Psoas muscle (tissue), 8 donors: ENCODE measurements around the gene MPZL3. TPM values are rescaled to one million over a fixed set of nuclear protein-coding genes. Genes with fewer than 3 reads are reported as not detected.

Experiments
- ATAC-seq, 4 donors: fragments of 200-7000 bp; cut with Tn5 transposase; one replicate each; pipeline ENCODE4 v1.9.1; 2020; ENCODE audit warnings: moderate library complexity in 3 of 4, mild to moderate bottlenecking in 2 of 4
- DNase-seq, 2 donors: peaks; one replicate each; pipeline ENCODE4 v3.0.0-alpha.2; 2020
- H3K27ac ChIP-seq: fragments of 200-600 bp; one replicate; pipeline ENCODE4 v1.8.0; 2022
- H3K27me3 ChIP-seq, 3 donors: fragments of 200-600 bp in 1 of 3; one replicate each; pipeline versions ENCODE4 v1.6.1 to v1.8.0; 2013 to 2022; ENCODE audit warnings: low read length in 2 of 3, mild to moderate bottlenecking in 2 of 3, moderate library complexity in 1 of 3; ENCODE audit not compliant: insufficient read depth in 3 of 3
- H3K36me3 ChIP-seq, 2 donors: fragments of 200-600 bp in 1 of 2; one replicate each; pipeline versions ENCODE4 v1.6.1 to v1.8.0; 2013 to 2022; ENCODE audit warnings: low read depth in 1 of 2, mild to moderate bottlenecking in 1 of 2, moderate library complexity in 1 of 2; ENCODE audit not compliant: insufficient read depth in 1 of 2
- H3K4me1 ChIP-seq: fragments of 200-600 bp; one replicate; pipeline ENCODE4 v1.8.0; 2022
- H3K4me3 ChIP-seq: fragments of 200-600 bp; one replicate; pipeline ENCODE4 v1.8.0; 2022; ENCODE audit warnings: mild to moderate bottlenecking
- H3K9me3 ChIP-seq: fragments of 200-600 bp; one replicate; pipeline ENCODE4 v1.8.0; 2022
- CTCF ChIP-seq: fragments of 200-600 bp; IDR thresholded peaks from one replicate; pipeline ENCODE4 v1.8.0; 2022; ENCODE audit warnings: antibody characterized with exemption
- WGBS, 3 donors: extraction: QIAGEN DNeasy Blood & Tissue Kit; methylation state at CpG; one replicate each; pipeline versions ENCODE4 v1.1.6 to v1.1.7; 2013; 5-methylcytosine and 5-hydroxymethylcytosine counted together
- intact Hi-C, 2 donors: fragments of 100-400 bp; cut with DNase I; formaldehyde crosslinking; loops; one replicate each; pipeline versions ENCODE4 v1.11.0 to v1.14.2; 2022
- polyA plus RNA-seq, 3 donors: library from polyadenylated mRNA; stranded (reverse); fragments of 200-250 nt; gene quantifications; one replicate each; pipeline ENCODE4 v1.2.3, GENCODE V29; 2013
- total RNA-seq, 4 donors: library from RNA; stranded (reverse); fragmentation: NEBNext Ultra II Directional in 2 of 4; extraction: Animal tissue kit (Norgen Biotek cat#: 25700) in 2 of 4; gene quantifications; one replicate each; pipeline versions ENCODE4 v1.2.1 to v1.2.4, GENCODE V29; 2021 to 2023
- donor health status: healthy with polysubstance abuse.
- donor health status: DM: no; HTN: no; CAD: no; lungs with moderate emphysema.
- donor health status: Bipolar disorder and iron deficiency.
- donor health status: healthy.
- donor health status: DM: yes; HTN: yes; CAD: no.
- donor health status: DM: no; HTN: no; CAD: no.
- donor health status: DM: no; HTN: no; CAD: no.
- donor health status: DM: yes; HTN: yes; CAD: no.

Gene MPZL3
- total and polyA plus RNA-seq, 7 donors, result 0.07 to 0.97 (median 0.22) TPM

GRCh38 chr11:118287006-118287405, 34.8 kb upstream of the MPZL3 start:
- DNase-seq, result no peak
- H3K27me3 ChIP-seq, result no peaks in the 10 kb centered on the region
- no peak overlapping the region for H3K27ac ChIP-seq
- ATAC-seq, result no peak
- no peaks in the 10 kb centered on the region for H3K4me1 ChIP-seq
- H3K36me3 ChIP-seq, result no peaks in the 10 kb centered on the region
- WGBS, 3 donors, result 39 to 55% (median 40%) methylated on average over 1 of the region's 1 CpG
- no peak for TF ChIP-seq CTCF
- H3K4me3 ChIP-seq, result no peak overlapping the region
- intact Hi-C loops, result loop anchor here in 1 of 2 donors (10.0 kb wide), 1 partner anchor 82 kb away; no protein-coding TSS in a partner anchor
- no peaks in the 10 kb centered on the region for H3K9me3 ChIP-seq

- no peak overlapping the region for H3K27ac ChIP-seq
- H3K9me3 ChIP-seq, result no peaks in the 10 kb centered on the region
- 73 to 88% (median 75%) methylated on average over 2 of the region's 2 CpGs for WGBS, 3 donors
- peaks cover 0 to 3% (median 0%) of the 10 kb centered on the region in 3 donors for H3K27me3 ChIP-seq
- H3K4me3 ChIP-seq, result no peak overlapping the region
- no peak for DNase-seq
- no peak for ATAC-seq
- no peaks in the 10 kb centered on the region for H3K36me3 ChIP-seq
- TF ChIP-seq CTCF, result no peak
- H3K4me1 ChIP-seq, result no peaks in the 10 kb centered on the region
- intact Hi-C loops, result loop anchor here in 1 of 2 donors (10.0 kb wide), 1 partner anchor 82 kb away; no protein-coding TSS in a partner anchor
These were observed 34.4 kb upstream of the MPZL3 start for GRCh38 chr11:118286545-118286944.

GRCh38 chr11:118283756-118284350, 31.7 kb upstream of the MPZL3 start:
- 67 to 74% (median 71%) methylated on average over 4 of the region's 4 CpGs for WGBS, 3 donors
- H3K27me3 ChIP-seq, result peaks cover 0 to 4% (median 3%) of the 10 kb centered on the region in 3 donors
- no peaks in the 10 kb centered on the region for H3K9me3 ChIP-seq
- H3K4me3 ChIP-seq, result no peak overlapping the region
- ATAC-seq, result no peak
- no peak overlapping the region for H3K27ac ChIP-seq
- H3K36me3 ChIP-seq, result no peaks in the 10 kb centered on the region
- no peak for TF ChIP-seq CTCF
- intact Hi-C loops, result loop anchor here in 1 of 2 donors (10.0 kb wide), 1 partner anchor 79 kb away; no protein-coding TSS in a partner anchor
- no peak for DNase-seq
- H3K4me1 ChIP-seq, result no peaks in the 10 kb centered on the region

- H3K27ac ChIP-seq, result no peak overlapping the region
- H3K4me1 ChIP-seq, result no peaks in the 10 kb centered on the region
- H3K4me3 ChIP-seq, result no peak overlapping the region
- no peak for DNase-seq
- peaks cover 0 to 4% (median 4%) of the 10 kb centered on the region in 3 donors for H3K27me3 ChIP-seq
- no peak for ATAC-seq
- no peaks in the 10 kb centered on the region for H3K36me3 ChIP-seq
- intact Hi-C loops, result loop anchor here in 1 of 2 donors (10.0 kb wide), 1 partner anchor 78 kb away; no protein-coding TSS in a partner anchor
- no peak for TF ChIP-seq CTCF
- WGBS, 3 donors, result 71 to 73% (median 72%) methylated on average over 5 of the region's 5 CpGs
- no peaks in the 10 kb centered on the region for H3K9me3 ChIP-seq
These were observed 31.0 kb upstream of the MPZL3 start for GRCh38 chr11:118283037-118283636.
